Activated T-cell treated with anti-CD3 and anti-CD28 coated beads, Interleukin-2, amount 50 U/mL, for 72 hours (primary cell): ENCODE measurements around the gene NELFCD. TPM values are rescaled to one million over a fixed set of nuclear protein-coding genes. Genes with fewer than 3 reads are reported as not detected.
A peak's percentile ranks its signal among the peaks of the same experiment; 100 is the strongest.

Experiments
- ATAC-seq, 2 donors: fragments of 150-1000 bp; cut with Tn5 transposase; replicated peaks in 1 of 2; 2 replicates each; pipeline ENCODE4 v1.10.0; 2021; ENCODE audit warnings: moderate library complexity in 2 of 2, mild to moderate bottlenecking in 1 of 2
- DNase-seq, 2 donors: peaks; one replicate each; pipeline ENCODE4 v3.0.0; 2021 to 2022; ENCODE audit warnings: mixed read lengths in 1 of 2
- H3K27ac Mint-ChIP-seq: one replicate; pipeline ENCODE4 v1.8.0; 2022; ENCODE audit warnings: mild to moderate bottlenecking, moderate library complexity, mixed read lengths
- H3K27me3 Mint-ChIP-seq: one replicate; pipeline ENCODE4 v1.8.0; 2022; ENCODE audit warnings: low read depth, mixed read lengths
- H3K36me3 Mint-ChIP-seq, 2 donors: one replicate each; pipeline ENCODE4 v1.8.0; 2022; ENCODE audit warnings: mixed read lengths in 2 of 2, mild to moderate bottlenecking in 1 of 2; ENCODE audit not compliant: insufficient read depth in 2 of 2
- H3K4me1 Mint-ChIP-seq: one replicate; pipeline ENCODE4 v1.8.0; 2022; ENCODE audit warnings: low read depth, mixed read lengths
- H3K4me3 Mint-ChIP-seq, 2 donors: one replicate each; pipeline ENCODE4 v1.8.0; 2022; ENCODE audit warnings: mild to moderate bottlenecking in 2 of 2, mixed read lengths in 2 of 2, moderate library complexity in 2 of 2
- H3K9me3 Mint-ChIP-seq, 2 donors: one replicate each; pipeline ENCODE4 v1.8.0; 2022; ENCODE audit warnings: mixed read lengths in 2 of 2
- total RNA-seq, 2 donors: library from RNA; stranded (reverse); gene quantifications; one replicate each; pipeline ENCODE4 v1.2.3, GENCODE V29; 2022

The NELFCD gene
- total RNA-seq, 2 donors from 2014 or later, result 66.2 to 67.5 TPM

DNA sequence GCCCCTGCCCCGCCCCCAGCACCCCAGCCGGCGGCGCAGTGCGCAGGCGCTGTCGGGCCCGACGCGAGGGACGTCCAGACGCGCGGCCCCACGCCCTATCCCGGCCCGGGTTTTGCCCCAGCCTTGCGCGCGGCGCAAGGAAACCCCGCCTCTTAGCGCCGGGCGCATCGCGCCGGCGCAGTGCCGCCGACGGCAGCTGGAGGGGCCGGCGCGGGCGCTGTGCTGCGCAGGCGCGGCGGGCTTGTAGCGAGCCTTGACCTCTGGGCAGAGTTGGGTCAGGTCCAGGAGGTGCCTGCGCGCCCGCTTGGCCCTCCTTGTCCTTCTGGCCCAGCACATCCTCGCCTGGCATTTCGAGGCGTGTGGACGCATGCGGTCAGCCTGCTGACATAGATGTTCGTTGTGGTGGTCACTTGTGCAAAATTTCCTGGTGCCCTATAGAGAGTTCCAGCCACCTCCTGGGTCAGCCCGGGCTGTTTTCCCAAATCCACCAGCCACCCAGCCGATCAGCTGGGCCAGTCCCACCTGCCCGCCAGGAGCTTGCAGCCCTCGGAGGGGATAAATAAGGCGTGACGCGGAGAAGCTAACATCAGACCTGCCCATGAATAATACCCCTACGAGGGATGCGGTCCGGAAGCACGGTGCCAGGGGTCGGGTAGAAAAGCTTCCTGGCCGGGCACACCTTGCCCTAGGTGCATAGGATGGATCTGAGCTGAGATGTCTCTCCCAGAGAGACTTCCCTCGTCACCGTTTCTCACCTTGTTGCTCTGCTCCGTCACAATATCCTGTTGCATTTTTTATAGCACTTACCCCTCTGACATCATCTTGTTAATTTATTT is 62.0 kb downstream of the NELFCD start:
- no peaks in the 10 kb centered on the region for H3K27me3 Mint-ChIP-seq
- peaks cover 8 to 17% of the 10 kb centered on the region in 2 donors for H3K36me3 Mint-ChIP-seq
- ATAC-seq (peak; percentile 96), DNase-seq (peak; percentile 96 to 98)
- H3K4me1 Mint-ChIP-seq, result peaks cover 58% of the 10 kb centered on the region
- H3K27ac Mint-ChIP-seq, result peak overlapping the region; percentile 98
- H3K9me3 Mint-ChIP-seq, result peaks cover 0 to 2% of the 10 kb centered on the region in 2 donors
- peak overlapping the region; percentile 87 to 94 for H3K4me3 Mint-ChIP-seq

- H3K27ac Mint-ChIP-seq, result peak overlapping the region; percentile 98
- peaks cover 0 to 2% of the 10 kb centered on the region in 2 donors for H3K9me3 Mint-ChIP-seq
- DNase-seq (peak; percentile 18 to 22), ATAC-seq (no peak)
- peaks cover 8 to 17% of the 10 kb centered on the region in 2 donors for H3K36me3 Mint-ChIP-seq
- no peaks in the 10 kb centered on the region for H3K27me3 Mint-ChIP-seq
- H3K4me1 Mint-ChIP-seq, result peaks cover 59% of the 10 kb centered on the region
- peak overlapping the region; percentile 87 to 94 for H3K4me3 Mint-ChIP-seq
These were observed 62.6 kb downstream of the NELFCD start for GRCh38 chr20:59043698-59044097.

DNA sequence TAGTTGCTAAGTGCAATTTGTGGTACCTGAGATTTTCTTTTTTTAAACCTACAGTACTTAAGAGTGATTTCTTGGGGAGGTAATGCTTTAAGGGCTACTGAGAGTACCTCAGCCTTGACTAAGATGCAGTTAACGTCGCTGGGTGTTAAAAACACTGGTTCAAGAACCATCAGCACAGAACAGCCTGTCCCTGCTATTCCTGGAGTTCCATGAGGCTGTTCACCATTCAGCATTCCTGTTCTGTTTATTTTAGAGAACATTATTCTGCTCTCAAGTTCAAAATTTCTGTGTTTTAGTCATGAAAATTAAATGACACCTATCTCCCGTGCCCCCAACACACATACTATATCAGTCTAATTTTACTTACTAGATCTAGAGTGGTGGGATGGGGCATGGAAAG is 63.2 kb downstream of the NELFCD start:
- peaks cover 3% of the 10 kb centered on the region for H3K27me3 Mint-ChIP-seq

More for the DNA sequence above, 63.2 kb downstream of the NELFCD start:
- Mint-ChIP-seq H3K4me1 (peaks cover 53% of the 10 kb centered on the region), H3K9me3 (peaks cover 0 to 2% of the 10 kb centered on the region in 2 donors), H3K36me3 (peaks cover 8 to 17% of the 10 kb centered on the region in 2 donors), H3K4me3 (no peak overlapping the region), H3K27ac (no peak overlapping the region)
- DNase-seq (no peak), ATAC-seq (no peak)

Other genes starting within 250 kb of the NELFCD start
- 1 to 10 TPM; 2.3 to 2.5 TPM for gene GNAS-AS1, start 130.4 kb upstream of the NELFCD start, total RNA-seq
- 100 to 1,000 TPM; 781 to 820 TPM for gene GNAS, start 128.5 kb upstream of the NELFCD start, total RNA-seq
- 10 to 100 TPM; 44.5 to 51.6 TPM for gene CTSZ, start 26.0 kb downstream of the NELFCD start, total RNA-seq
- gene TUBB1, start 38.2 kb downstream of the NELFCD start, total RNA-seq, result not detected
- 10 to 100 TPM; 55.7 to 56.4 TPM for gene ATP5F1E, start 51.1 kb downstream of the NELFCD start, total RNA-seq
- 100 to 1,000 TPM; 168 to 181 TPM for gene PRELID3B, start 61.5 kb downstream of the NELFCD start, total RNA-seq
- gene ZNF831, start 182.6 kb downstream of the NELFCD start, total RNA-seq, result 1 to 10 TPM; 8.2 to 9.0 TPM